ENCODE data around the gene PACS1.
"Not testable (repeated sequence)": the region's sequence is repeated elsewhere in the genome, so short reads cannot be mapped to it uniquely, and the experiment has no call there.

Gene PACS1

GRCh38 chr11:66112041-66112491 is 42.0 kb downstream of the PACS1 start:
- Histone ChIP-seq H2AFZ (ENCODE audit: low read length) (no peak overlapping the region), H3K27me3 (replicated peaks; ENCODE audit: insufficient read depth, low read length) (no peaks in the 10 kb centered on the region), H4K20me1 (ENCODE audit: insufficient read depth, low read length) (no peaks in the 10 kb centered on the region), H3K36me3 (replicated peaks; ENCODE audit: insufficient read depth, low read length) (no peaks in the 10 kb centered on the region), H3K9ac (ENCODE audit: low read length) (no peak overlapping the region), H3K79me2 (ENCODE audit: low read length) (peaks cover 18% of the 10 kb centered on the region), H3F3A (ENCODE audit: insufficient read depth, low read length) (peaks cover 12% of the 10 kb centered on the region), H3K9me3 (replicated peaks; ENCODE audit: insufficient read depth, low read length) (no peaks in the 10 kb centered on the region), H3K9me2 (replicated peaks; ENCODE audit: insufficient read depth, low read length) (no peaks in the 10 kb centered on the region), H3K4me1 (ENCODE audit: low read length) (peaks cover 28% of the 10 kb centered on the region), H3K4me3 (ENCODE audit: low read length) (no peak overlapping the region), H3K4me2 (ENCODE audit: low read depth, low read length) (no peak overlapping the region), H3K27ac (ENCODE audit: low read length) (no peak overlapping the region)
- no peak for DNase-seq
- TF ChIP-seq CTCF (IDR thresholded peaks at IDR 0.05; ENCODE audit: low read length) (no peak), EZH2phosphoT487 (IDR thresholded peaks at IDR 0.05; ENCODE audit: low read length) (no peak), EZH2 (optimal IDR thresholded peaks at IDR 0.05; ENCODE audit: low read depth, low read length) (no peak)

GRCh38 chr11:66112601-66113499 is 42.8 kb downstream of the PACS1 start:
- H3K36me3 ChIP-seq (replicated peaks; ENCODE audit: insufficient read depth, low read length) = no peaks in the 10 kb centered on the region
- no peak overlapping the region for H2AFZ ChIP-seq (ENCODE audit: low read length)
- H4K20me1 ChIP-seq (ENCODE audit: insufficient read depth, low read length) = no peaks in the 10 kb centered on the region
- H3K27ac ChIP-seq (ENCODE audit: low read length) = no peak overlapping the region
- H3K79me2 ChIP-seq (ENCODE audit: low read length) = peaks cover 18% of the 10 kb centered on the region
- TF ChIP-seq CTCF (IDR thresholded peaks at IDR 0.05; ENCODE audit: low read length) (no peak), EZH2phosphoT487 (IDR thresholded peaks at IDR 0.05; ENCODE audit: low read length) (no peak), EZH2 (optimal IDR thresholded peaks at IDR 0.05; ENCODE audit: low read depth, low read length) (no peak)
- no peak overlapping the region for H3K9ac ChIP-seq (ENCODE audit: low read length)
- H3F3A ChIP-seq (ENCODE audit: insufficient read depth, low read length) = peaks cover 12% of the 10 kb centered on the region
- peak overlapping the region; percentile 1; the same call in 1 of the 2 replicates for H3K4me2 ChIP-seq (ENCODE audit: low read depth, low read length)
- no peaks in the 10 kb centered on the region for H3K27me3 ChIP-seq (replicated peaks; ENCODE audit: insufficient read depth, low read length)
- no peaks in the 10 kb centered on the region for H3K9me2 ChIP-seq (replicated peaks; ENCODE audit: insufficient read depth, low read length)
- H3K4me1 ChIP-seq (ENCODE audit: low read length) = peaks cover 28% of the 10 kb centered on the region
- H3K4me3 ChIP-seq (ENCODE audit: low read length) = no peak overlapping the region
- no peak for DNase-seq
- H3K9me3 ChIP-seq (replicated peaks; ENCODE audit: insufficient read depth, low read length) = no peaks in the 10 kb centered on the region

GRCh38 chr11:66114957-66115356 is 44.9 kb downstream of the PACS1 start:
- Histone ChIP-seq H3K27ac (ENCODE audit: low read length) (peak overlapping the region; percentile 35; the same call in 1 of the 2 replicates), H3F3A (ENCODE audit: insufficient read depth, low read length) (peaks cover 12% of the 10 kb centered on the region), H3K4me3 (ENCODE audit: low read length) (peak overlapping the region; percentile 16; the same call in 1 of the 2 replicates), H3K79me2 (ENCODE audit: low read length) (peaks cover 18% of the 10 kb centered on the region), H3K4me2 (ENCODE audit: low read depth, low read length) (peak overlapping the region; percentile 60), H3K4me1 (ENCODE audit: low read length) (peaks cover 28% of the 10 kb centered on the region)
- not testable (repeated sequence) for H2AFZ ChIP-seq (ENCODE audit: low read length); H3K27me3 ChIP-seq (replicated peaks; ENCODE audit: insufficient read depth, low read length); H3K36me3 ChIP-seq (replicated peaks; ENCODE audit: insufficient read depth, low read length); H3K9me3 ChIP-seq (replicated peaks; ENCODE audit: insufficient read depth, low read length); H3K9me2 ChIP-seq (replicated peaks; ENCODE audit: insufficient read depth, low read length); H4K20me1 ChIP-seq (ENCODE audit: insufficient read depth, low read length); H3K9ac ChIP-seq (ENCODE audit: low read length); DNase-seq

Measured in MM.1S (cell line).